HepG2 (cell line): Measurements from ENCODE around the gene PRSS12. TPM values are rescaled to one million over a fixed set of nuclear protein-coding genes. Genes with fewer than 3 reads are reported as not detected.
A peak's percentile ranks its signal among the peaks of the same experiment; 100 is the strongest.

ENCODE experiments used
- ATAC-seq: fragments of 200-7000 bp; cut with Tn5 transposase; 3 replicates; pipeline ENCODE4 v1.9.1; 2020; ENCODE audit warnings: mild to moderate bottlenecking, moderate library complexity
- BruUV-seq: library from RNA; stranded (reverse); fragments of 400-500 nt; replicated peaks from 2 replicates; lab custom pipeline; 2021; lab: Mats Ljungman, UMichigan
- CTCF ChIA-PET: fragments of 300-600 bp; formaldehyde crosslinking; extraction: SDS; loops from one replicate; lab custom pipeline; 2021; ENCODE audit warnings: low total read pairs, inconsistent platforms, low intra/inter-chr PET ratio; lab: Yijun Ruan, JAX
- POLR2A ChIA-PET: fragments of 350-600 bp; sonication (Branson Sonifier 250); formaldehyde crosslinking; loops from one replicate; lab custom pipeline; 2020; ENCODE audit warnings: antibody characterized with exemption, inconsistent platforms; lab: Yijun Ruan, JAX
- DNase-seq: peaks from one replicate; pipeline ENCODE4 v3.0.0-alpha.2; 2015; ENCODE audit warnings: low spot score
- FAIRE-seq: peaks from 3 replicates; lab custom pipeline; 2011; peaks lifted over from hg19 to GRCh38; lab: Jason Lieb, UNC
- H2AFZ ChIP-seq: one replicate; pipeline ENCODE4 v1.6.1; 2011; ENCODE audit warnings: low read length, inconsistent platforms
- H3K27ac ChIP-seq: fragments of 300-600 bp; 3 replicates; pipeline ENCODE4 v1.8.0; 2011; ENCODE audit warnings: mixed run types, mild to moderate bottlenecking, mixed read lengths, low read length, inconsistent platforms; ENCODE audit not compliant: insufficient read depth; ENCODE audit errors: extremely low read length
- H3K27me3 ChIP-seq, 2 experiments: fragments of 200-600 bp in 1 of 2; 2 replicates in 1 of 2; 3 replicates in 1 of 2; pipeline versions ENCODE4 v1.6.0 to v1.8.0; 2011; ENCODE audit warnings: low read length in 2 of 2, mild to moderate bottlenecking in 2 of 2, moderate library complexity in 2 of 2, inconsistent platforms in 1 of 2; ENCODE audit not compliant: insufficient read depth in 2 of 2, control insufficient read depth in 1 of 2
- H3K36me3 ChIP-seq, 2 experiments: fragments of 200-600 bp in 1 of 2; replicated peaks in 1 of 2; 2 replicates in 1 of 2; 3 replicates in 1 of 2; pipeline versions ENCODE4 v1.5.1 to v1.8.0; 2011; ENCODE audit warnings: low read length in 2 of 2, inconsistent platforms in 1 of 2; ENCODE audit not compliant: insufficient read depth in 2 of 2, control insufficient read depth in 1 of 2
- H3K4me1 ChIP-seq: 2 replicates; pipeline ENCODE4 v1.5.1; 2012; ENCODE audit warnings: low read length, inconsistent platforms; ENCODE audit not compliant: insufficient read depth
- H3K4me2 ChIP-seq: 2 replicates; pipeline ENCODE4 v1.6.0; 2011; ENCODE audit warnings: low read depth, low read length, inconsistent platforms
- H3K4me3 ChIP-seq, 3 experiments: fragments of 200-600 bp in 1 of 3; sonication (generic), shearing (Covaris generic) in 1 of 3; replicated peaks in 1 of 3; 2 replicates each; pipeline ENCODE4 v1.5.1; 2011 to 2016; ENCODE audit warnings: low read length in 3 of 3, inconsistent platforms in 2 of 3, low read depth in 2 of 3, mild to moderate bottlenecking in 2 of 3, control low read depth in 1 of 3, mixed read lengths in 1 of 3; ENCODE audit not compliant: insufficient read depth in 1 of 3
- H3K79me2 ChIP-seq: one replicate; pipeline ENCODE4 v1.6.1; 2011; ENCODE audit warnings: low read length, inconsistent platforms; ENCODE audit not compliant: insufficient read depth
- H3K9ac ChIP-seq: 2 replicates; pipeline ENCODE4 v1.6.0; 2011; ENCODE audit warnings: mild to moderate bottlenecking, low read depth, low read length, inconsistent platforms; ENCODE audit not compliant: insufficient read depth
- H3K9me3 ChIP-seq: 2 replicates; pipeline ENCODE4 v1.5.1; 2012; ENCODE audit warnings: mild to moderate bottlenecking, low read length
- H4K20me1 ChIP-seq: 2 replicates; pipeline ENCODE4 v1.6.0; 2011; ENCODE audit warnings: inconsistent platforms, mild to moderate bottlenecking, low read length, moderate library complexity; ENCODE audit not compliant: insufficient read depth
- HNF4G ChIP-seq, 2 experiments: sonication (generic) in 1 of 2; formaldehyde crosslinking in 1 of 2; IDR thresholded peaks; 2 replicates each; pipeline versions ENCODE4 v1.4.0 to v1.6.1; 2011 to 2020; ENCODE audit warnings: borderline replicate concordance in 2 of 2, low read depth in 2 of 2, mild to moderate bottlenecking in 2 of 2, low read length in 1 of 2, missing genetic modification reagents in 1 of 2, moderate library complexity in 1 of 2
- JUNB ChIP-seq: sonication (generic); formaldehyde crosslinking; IDR thresholded peaks from 2 replicates; pipeline ENCODE4 v1.8.0; 2022; ENCODE audit warnings: missing genetic modification reagents, mild to moderate bottlenecking, borderline replicate concordance
- JUND ChIP-seq: sonication (generic); formaldehyde crosslinking; IDR thresholded peaks from 2 replicates; pipeline ENCODE4 v1.8.0; 2022; ENCODE audit warnings: mild to moderate bottlenecking, missing genetic modification reagents
- MAF1 ChIP-seq: sonication (generic); formaldehyde crosslinking; IDR thresholded peaks from 2 replicates; pipeline ENCODE4 v1.5.0; 2020; ENCODE audit warnings: missing genetic modification reagents, borderline replicate concordance
- PRDM15 ChIP-seq: sonication (generic); formaldehyde crosslinking; IDR thresholded peaks from 2 replicates; pipeline ENCODE4 v1.4.0; 2020; ENCODE audit warnings: missing genetic modification reagents
- RBAK ChIP-seq: sonication (generic); formaldehyde crosslinking; IDR thresholded peaks from 2 replicates; pipeline ENCODE4 v1.5.1; 2020; ENCODE audit warnings: mild to moderate bottlenecking, missing genetic modification reagents
- RNF2 ChIP-seq: fragments of 450-650 bp; conservative IDR thresholded peaks from 2 replicates; pipeline ENCODE4 v1.6.1; 2016; ENCODE audit warnings: low read depth
- TFAP4 ChIP-seq: sonication (generic); IDR thresholded peaks from 2 replicates; pipeline ENCODE4 v1.6.1; 2016; ENCODE audit warnings: low read depth, borderline replicate concordance
- ZNF7 ChIP-seq: IDR thresholded peaks from 2 replicates; pipeline ENCODE4 v1.6.1; 2016; ENCODE audit warnings: missing biosample characterization, missing genetic modification reagents
- ZNF709 ChIP-seq: sonication (generic); formaldehyde crosslinking; IDR thresholded peaks from 2 replicates; pipeline ENCODE4 v1.5.0; 2020; ENCODE audit warnings: mild to moderate bottlenecking, missing genetic modification reagents
- ZNF850 ChIP-seq: sonication (generic); formaldehyde crosslinking; conservative IDR thresholded peaks from 2 replicates; pipeline ENCODE4 v1.9.0; 2021; ENCODE audit warnings: mild to moderate bottlenecking, missing genetic modification reagents
- ZXDC ChIP-seq: sonication (generic); formaldehyde crosslinking; IDR thresholded peaks from 2 replicates; pipeline ENCODE4 v1.5.0; 2020; ENCODE audit warnings: mild to moderate bottlenecking, missing genetic modification reagents
- WGBS: methylation state at CpG from one replicate; pipeline ENCODE4 v1.1.6; 2017; ENCODE audit warnings: low lambda C conversion rate; 5-methylcytosine and 5-hydroxymethylcytosine counted together
- in situ Hi-C: cut with HindIII; loops from 2 replicates; pipeline ENCODE4 v1.10.0; 2017; ENCODE audit warnings: low pct_unique_long_range_greater_than_20kb; ENCODE audit not compliant: extremely low pct_ligation_motif_present
- intact Hi-C: fragments of 100-400 bp; cut with micrococcal nuclease; formaldehyde crosslinking; loops from one replicate; pipeline ENCODE4 v1.10.0; 2022; ENCODE audit not compliant: unreplicated experiment
- polyA plus RNA-seq, 8 experiments: library from polyadenylated mRNA; depleted of rRNA in 3 of 8; stranded (reverse) in 7 of 8; unstranded in 1 of 8; fragments of >200 nt; fragmentation: Illumina TruSeq in 4 of 8; extraction: Trizol in 4 of 8; gene quantifications; 2 replicates each; pipeline versions ENCODE4 v1.2.1 to v1.2.3, GENCODE V29; 2011 to 2016; ENCODE audit warnings: low read depth in 4 of 8, missing spikeins in 1 of 8, mixed read lengths in 1 of 8; ENCODE audit not compliant: insufficient read depth in 1 of 8
- total RNA-seq, 5 experiments: library from RNA; depleted of rRNA; stranded (reverse); fragments of >200 nt; fragmentation: Illumina TruSeq; extraction: Trizol; gene quantifications; 2 replicates each; pipeline ENCODE4 v1.2.3, GENCODE V29; 2016; ENCODE audit warnings: low read depth in 1 of 5

Gene PRSS12
- total and polyA plus RNA-seq, 2 of the 13 experiments (the other 11 are each of a cell fraction or from before 2014, with no cell fraction given), result 0.02 TPM; not detected in 1

GRCh38 chr4:118369231-118369630 is 16.4 kb upstream of the PRSS12 start:
- ATAC-seq, result no peak
- ChIA-PET CTCF (no interaction called here), POLR2A (no interaction called here)
- H3K79me2 ChIP-seq, result no peaks in the 10 kb centered on the region
- intact Hi-C loops (no loop called here), in situ Hi-C loops (no loop called here)
- no peaks in the 10 kb centered on the region for H3K9me3 ChIP-seq
- H3K4me1 ChIP-seq, result no peaks in the 10 kb centered on the region
- 3% methylated on average over 6 of the region's 6 CpGs for WGBS
- H4K20me1 ChIP-seq, result no peaks in the 10 kb centered on the region
- DNase-seq, result no peak
- no TSS peak for BruUV-seq
- TF ChIP-seq HNF4G (IDR thresholded peaks at IDR 0.05; ENCODE audit: borderline replicate concordance, low read depth, low read length), result no peak
- TF ChIP-seq HNF4G (CRISPR knock-in tag; IDR thresholded peaks at IDR 0.05; ENCODE audit: borderline replicate concordance, low read depth), result no peak
- TF ChIP-seq JUND (CRISPR knock-in tag), result no peak
- no peak for TF ChIP-seq MAF1
- H2AFZ ChIP-seq, result peak overlapping the region; percentile 27
- H3K4me2 ChIP-seq, result no peak overlapping the region
- no peak overlapping the region for H3K9ac ChIP-seq
- no peak for FAIRE-seq
- H3K4me3 ChIP-seq, result no peak overlapping the region
- H3K27ac ChIP-seq, result no peak overlapping the region
- H3K27me3 ChIP-seq, result peaks cover 0 to 2% of the 10 kb centered on the region in 2 experiments; a peak in 1 of 5 replicates
- H3K36me3 ChIP-seq, result no peaks in the 10 kb centered on the region

- no peak overlapping the region for H3K27ac ChIP-seq
- no peaks in the 10 kb centered on the region for H3K9me3 ChIP-seq
- 0% methylated on average over 2 of the region's 2 CpGs for WGBS
- DNase-seq (no peak), ATAC-seq (no peak), FAIRE-seq (no peak)
- no peak overlapping the region for H3K4me3 ChIP-seq
- intact Hi-C loops (no loop called here), in situ Hi-C loops (no loop called here)
- H3K9ac ChIP-seq, result no peak overlapping the region
- BruUV-seq, result no TSS peak
- H3K4me1 ChIP-seq, result no peaks in the 10 kb centered on the region
- H3K79me2 ChIP-seq, result no peaks in the 10 kb centered on the region
- POLR2A ChIA-PET, result no interaction called here
- CTCF ChIA-PET, result no interaction called here
- peaks cover 0 to 2% of the 10 kb centered on the region in 2 experiments; a peak in 1 of 5 replicates for H3K27me3 ChIP-seq
- H3K36me3 ChIP-seq, result no peaks in the 10 kb centered on the region
- H4K20me1 ChIP-seq, result no peaks in the 10 kb centered on the region
- H2AFZ ChIP-seq, result no peak overlapping the region
- H3K4me2 ChIP-seq, result no peak overlapping the region
- no peak for TF ChIP-seq RNF2
- TF ChIP-seq PRDM15 (CRISPR knock-in tag), result no peak
- no peak for TF ChIP-seq ZXDC
- TF ChIP-seq RBAK (CRISPR knock-in tag), result no peak
- TF ChIP-seq ZNF7 (CRISPR knock-in tag), result no peak
- no peak for TF ChIP-seq TFAP4
- no peak for TF ChIP-seq JUNB (CRISPR knock-in tag)
- TF ChIP-seq ZNF709, result no peak
- TF ChIP-seq ZNF850 (CRISPR knock-in tag), result no peak
These were observed 15.1 kb upstream of the PRSS12 start for GRCh38 chr4:118367872-118368271.
